ENCODE measurements around the gene ADARB1. TPM values are rescaled to one million over a fixed set of nuclear protein-coding genes. Genes with fewer than 3 reads are reported as not detected.

ADARB1 gene
- total and polyA plus RNA-seq, 9 of the 15 experiments (the other 6 are each of a cell fraction or from before 2014, with no cell fraction given), result 6.7 to 16.0 (median 8.3) TPM

DNA sequence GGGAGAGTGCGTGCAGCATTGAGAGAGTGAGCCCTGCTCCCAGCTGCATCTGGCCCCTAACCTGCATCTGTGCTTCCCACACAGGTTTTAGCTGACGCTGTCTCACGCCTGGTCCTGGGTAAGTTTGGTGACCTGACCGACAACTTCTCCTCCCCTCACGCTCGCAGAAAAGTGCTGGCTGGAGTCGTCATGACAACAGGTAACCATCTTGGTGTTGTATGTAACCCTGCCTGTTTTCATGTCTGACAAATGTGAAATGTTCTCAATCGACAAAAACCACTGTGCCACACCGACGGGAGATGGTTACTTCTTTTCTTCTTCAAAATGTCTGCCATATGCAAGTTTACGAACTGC is 105.8 kb downstream of the ADARB1 start:
- CTCF ChIA-PET (ENCODE audit: low intra/inter-chr PET ratio), result interaction anchor here (0.7 kb wide), 1 partner anchor 75 kb away, joined by 3 read pairs; no protein-coding TSS in a partner anchor
- no peaks in the 10 kb centered on the region for H4K20me1 ChIP-seq (replicated peaks; ENCODE audit: control insufficient read depth, insufficient read depth, low read length)
- no peaks in the 10 kb centered on the region for H3K9me1 ChIP-seq (ENCODE audit: control insufficient read depth, insufficient read depth, low read length)
- H2AFZ ChIP-seq (ENCODE audit: low read depth, low read length), result no peak overlapping the region
- no peak for DNase-seq (ENCODE audit: extremely low read depth in 1 of 4, low spot score in 3 of 4)
- in situ Hi-C loops (cut with MboI), result no loop called here
- no peaks in the 10 kb centered on the region for H3K36me3 ChIP-seq (ENCODE audit: control insufficient read depth, insufficient read depth, low read length)
- ATAC-seq, result no peak
- H3K4me3 ChIP-seq, result no peak overlapping the region
- no peaks in the 10 kb centered on the region for H3K79me2 ChIP-seq (ENCODE audit: control insufficient read depth, insufficient read depth, low read length)
- TF ChIP-seq MAFF (IDR thresholded peaks at IDR 0.05; ENCODE audit: low read length) (no peak), RFX1 (IDR thresholded peaks at IDR 0.05) (peak; percentile 74)
- H3K4me1 ChIP-seq (replicated peaks in 1 of 2; ENCODE audit: control insufficient read depth in 2 of 2, insufficient read depth in 2 of 2, low read length in 2 of 2), result peaks cover 0 to 3% of the 10 kb centered on the region in 2 experiments; a peak in 1 of 5 replicates
- intact Hi-C loops (cut with micrococcal nuclease), result no loop called here
- no peaks in the 10 kb centered on the region for H3K9me3 ChIP-seq (replicated peaks; ENCODE audit: control insufficient read depth, insufficient read depth, low read depth, low read length)
- no peak overlapping the region for H3K4me2 ChIP-seq (ENCODE audit: insufficient read depth, low read length)
- H3K27me3 ChIP-seq (ENCODE audit: control insufficient read depth in 2 of 2, insufficient read depth in 2 of 2, low read length in 2 of 2), result peaks cover 0 to 32% of the 10 kb centered on the region in 2 experiments; a peak in 3 of 5 replicates
- H3K9ac ChIP-seq (ENCODE audit: insufficient read depth in 1 of 2, low read depth in 2 of 2, low read length in 2 of 2), result no peak overlapping the region
- FAIRE-seq, result no peak
- no peak overlapping the region for H3K27ac ChIP-seq (ENCODE audit: extremely low read depth, low read depth, low read length)
- no TSS peak for BruUV-seq (replicated peaks)
- WGBS (ENCODE audit: insufficient coverage, low coverage, missing lambda C conversion rate), result 26% methylated on average over 11 of the region's 11 CpGs
- POLR2A ChIA-PET, result interaction anchor here (0.7 kb wide), 1 partner anchor 316 kb away, joined by 3 read pairs; no protein-coding TSS in a partner anchor

DNA sequence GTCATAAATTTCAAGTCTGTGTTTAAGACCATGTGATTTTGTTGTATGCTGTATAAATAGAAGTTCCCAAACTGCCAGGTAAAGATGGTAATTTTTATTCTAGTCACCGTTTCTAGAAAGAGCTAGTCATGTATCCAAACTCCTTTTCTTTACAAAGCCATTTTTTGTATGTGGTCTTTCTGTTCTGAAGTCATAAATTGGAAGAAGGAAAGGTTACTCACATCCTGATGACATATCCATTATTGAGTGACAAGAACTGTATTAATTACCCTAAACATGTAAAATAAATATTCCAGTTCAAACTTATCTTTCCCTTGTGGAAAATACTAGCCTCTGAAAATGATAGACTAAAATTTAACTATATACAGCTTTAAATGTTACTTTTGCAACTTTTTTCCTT is 108.6 kb downstream of the ADARB1 start:
- Histone ChIP-seq H3K9me1 (ENCODE audit: control insufficient read depth, insufficient read depth, low read length) (no peaks in the 10 kb centered on the region), H3K4me2 (ENCODE audit: insufficient read depth, low read length) (no peak overlapping the region), H3K4me1 (replicated peaks in 1 of 2; ENCODE audit: control insufficient read depth in 2 of 2, insufficient read depth in 2 of 2, low read length in 2 of 2) (peaks cover 0 to 3% of the 10 kb centered on the region in 2 experiments; a peak in 1 of 5 replicates), H3K27me3 (ENCODE audit: control insufficient read depth in 2 of 2, insufficient read depth in 2 of 2, low read length in 2 of 2) (peaks cover 0 to 25% of the 10 kb centered on the region in 2 experiments; a peak in 3 of 5 replicates), H2AFZ (ENCODE audit: low read depth, low read length) (no peak overlapping the region), H3K9ac (ENCODE audit: insufficient read depth in 1 of 2, low read depth in 2 of 2, low read length in 2 of 2) (no peak overlapping the region), H4K20me1 (replicated peaks; ENCODE audit: control insufficient read depth, insufficient read depth, low read length) (no peaks in the 10 kb centered on the region), H3K9me3 (replicated peaks; ENCODE audit: control insufficient read depth, insufficient read depth, low read depth, low read length) (peaks cover 12% of the 10 kb centered on the region), H3K79me2 (ENCODE audit: control insufficient read depth, insufficient read depth, low read length) (no peaks in the 10 kb centered on the region), H3K4me3 (no peak overlapping the region), H3K36me3 (ENCODE audit: control insufficient read depth, insufficient read depth, low read length) (peaks cover 4% of the 10 kb centered on the region; the same call in 1 of the 3 replicates), H3K27ac (ENCODE audit: extremely low read depth, low read depth, low read length) (no peak overlapping the region)
- ATAC-seq (no peak), FAIRE-seq (no peak), DNase-seq (ENCODE audit: extremely low read depth in 1 of 4, low spot score in 3 of 4) (no peak)
- BruUV-seq (replicated peaks), result no TSS peak
- intact Hi-C loops (cut with micrococcal nuclease) (no loop called here), in situ Hi-C loops (cut with MboI) (no loop called here)
- ChIA-PET POLR2A (interaction anchor here (2.1 kb wide), 1 partner anchor 15 kb away, joined by 13 read pairs; no protein-coding TSS in a partner anchor), CTCF (ENCODE audit: low intra/inter-chr PET ratio) (no interaction called here)
- 0% methylated on average over 1 of the region's 1 CpG for WGBS (ENCODE audit: insufficient coverage, low coverage, missing lambda C conversion rate)
- no peak for TF ChIP-seq MEIS2 (IDR thresholded peaks at IDR 0.05; ENCODE audit: partially characterized antibody)
- TF ChIP-seq NFE2L1 (tag; IDR thresholded peaks at IDR 0.05; ENCODE audit: borderline replicate concordance, low read depth), result no peak
- no peak for TF ChIP-seq SRSF7 (optimal IDR thresholded peaks at IDR 0.05; ENCODE audit: low read depth, low read length)
- TF ChIP-seq ZNF444 (CRISPR knock-in tag; IDR thresholded peaks at IDR 0.05), result no peak
- TF ChIP-seq ZC3H11A (IDR thresholded peaks at IDR 0.05; ENCODE audit: low read depth, low read length), result no peak
- TF ChIP-seq JUNB (CRISPR knock-in tag; conservative IDR thresholded peaks at IDR 0.05), result no peak
- TF ChIP-seq SREBF2 (CRISPR knock-in tag; IDR thresholded peaks at IDR 0.05), result no peak
- no peak for TF ChIP-seq NFRKB (IDR thresholded peaks at IDR 0.05; ENCODE audit: low read depth)
- TF ChIP-seq, protein P1, sequence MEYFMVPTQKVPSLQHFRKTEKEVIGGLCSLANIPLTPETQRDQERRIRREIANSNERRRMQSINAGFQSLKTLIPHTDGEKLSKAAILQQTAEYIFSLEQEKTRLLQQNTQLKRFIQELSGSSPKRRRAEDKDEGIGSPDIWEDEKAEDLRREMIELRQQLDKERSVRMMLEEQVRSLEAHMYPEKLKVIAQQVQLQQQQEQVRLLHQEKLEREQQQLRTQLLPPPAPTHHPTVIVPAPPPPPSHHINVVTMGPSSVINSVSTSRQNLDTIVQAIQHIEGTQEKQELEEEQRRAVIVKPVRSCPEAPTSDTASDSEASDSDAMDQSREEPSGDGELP (CRISPR knock-in tag; IDR thresholded peaks at IDR 0.05; ENCODE audit: borderline replicate concordance), result no peak

Measured in K562 (cell line).